Stimulated activated CD4-positive, alpha-beta T cell treated with anti-CD3 and anti-CD28 coated beads, Interleukin-1b, Interleukin-23, amount 100 ng/mL, for 24 hours (primary cell): ENCODE measurements around the gene BDKRB1.

Source experiments
- DNase-seq, 4 experiments: peaks; one replicate each; pipeline ENCODE4 v3.0.0-alpha.2; 2020; ENCODE audit warnings: low read depth in 4 of 4, low spot score in 1 of 4

BDKRB1 gene

GRCh38 chr14:96255501-96256366 lies at the start of gene BDKRB1:
BDKRB1 (plus strand) TSS chr14:96256210; CDS start chr14:96263683, 7,473 bp downstream.
- no peak for DNase-seq

GRCh38 chr14:96206461-96206860 lies 49.5 kb upstream of the BDKRB1 start:
- DNase-seq = no peak

GRCh38 chr14:96207686-96208085 lies 48.3 kb upstream of the BDKRB1 start:
- no peak for DNase-seq

- no peak for DNase-seq
Observed at GRCh38 chr14:96208739-96209138, 47.3 kb upstream of the BDKRB1 start.

GRCh38 chr14:96212140-96212539 lies 43.9 kb upstream of the BDKRB1 start:
- no peak for DNase-seq

- DNase-seq = no peak
Observed at GRCh38 chr14:96212896-96213295, 43.1 kb upstream of the BDKRB1 start.

GRCh38 chr14:96213871-96214465 lies 42.0 kb upstream of the BDKRB1 start:
- no peak for DNase-seq

- no peak for DNase-seq
Observed at GRCh38 chr14:96214793-96215192, 41.2 kb upstream of the BDKRB1 start.

GRCh38 chr14:96215452-96216244 lies 40.4 kb upstream of the BDKRB1 start:
- no peak for DNase-seq

GRCh38 chr14:96216627-96217026 lies 39.4 kb upstream of the BDKRB1 start:
- DNase-seq = no peak

- no peak for DNase-seq
Observed at GRCh38 chr14:96217376-96217913, 38.6 kb upstream of the BDKRB1 start.

- DNase-seq = no peak
Observed at GRCh38 chr14:96221109-96221650, 34.8 kb upstream of the BDKRB1 start.

GRCh38 chr14:96221841-96222240 lies 34.2 kb upstream of the BDKRB1 start:
- DNase-seq = no peak

GRCh38 chr14:96224480-96225096 lies 31.4 kb upstream of the BDKRB1 start:
- no peak for DNase-seq

GRCh38 chr14:96225213-96225612 lies 30.8 kb upstream of the BDKRB1 start:
- no peak for DNase-seq

GRCh38 chr14:96225745-96226151 lies 30.3 kb upstream of the BDKRB1 start:
- DNase-seq = no peak

GRCh38 chr14:96227428-96227827 lies 28.6 kb upstream of the BDKRB1 start:
- no peak for DNase-seq

- no peak for DNase-seq
Observed at GRCh38 chr14:96229315-96229714, 26.7 kb upstream of the BDKRB1 start.

- DNase-seq = no peak
Observed at GRCh38 chr14:96231056-96231455, 25.0 kb upstream of the BDKRB1 start.

GRCh38 chr14:96231526-96232130 lies 24.4 kb upstream of the BDKRB1 start:
- no peak for DNase-seq
